CD4-positive, alpha-beta T cell treated with Interleukin-4 for 4 hours (primary cell): ENCODE results near the gene IKBKG.
"Not testable (repeated sequence)": the region's sequence is repeated elsewhere in the genome, so short reads cannot be mapped to it uniquely, and the experiment has no call there.

Source experiments
- DNase-seq: peaks from one replicate; pipeline ENCODE4 v3.0.0-alpha.2; 2020

IKBKG gene

GRCh38 chrX:154547245-154548027 lies at the start of gene IKBKG:
IKBKG (plus strand) TSS chrX:154547620; CDS start chrX:154552003, 4,383 bp downstream.
- DNase-seq = peak; percentile 88

GRCh38 chrX:154501423-154501822 lies 46.0 kb upstream of the IKBKG start:
- not testable (repeated sequence) for DNase-seq

DNA sequence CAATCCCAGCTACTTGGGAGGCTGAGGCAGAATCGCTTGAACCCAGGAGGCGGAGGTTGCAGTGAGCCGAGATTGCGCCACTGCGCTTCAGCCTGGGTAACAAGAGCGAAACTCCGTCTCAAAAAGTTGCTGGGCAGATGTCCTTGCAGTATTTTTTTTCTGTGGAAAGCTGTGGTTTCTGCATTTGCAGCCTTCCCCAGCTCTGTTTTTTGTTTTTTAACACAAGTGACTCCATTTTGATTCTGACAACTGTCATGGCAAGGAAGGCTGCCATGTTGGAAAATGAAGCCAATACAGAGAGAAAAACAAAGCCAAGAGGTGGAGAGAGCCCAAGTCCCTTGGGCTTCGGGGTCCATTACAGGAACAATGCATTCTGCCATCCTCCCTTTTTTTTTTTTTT lies 45.3 kb upstream of the IKBKG start:
- DNase-seq = no peak

DNA sequence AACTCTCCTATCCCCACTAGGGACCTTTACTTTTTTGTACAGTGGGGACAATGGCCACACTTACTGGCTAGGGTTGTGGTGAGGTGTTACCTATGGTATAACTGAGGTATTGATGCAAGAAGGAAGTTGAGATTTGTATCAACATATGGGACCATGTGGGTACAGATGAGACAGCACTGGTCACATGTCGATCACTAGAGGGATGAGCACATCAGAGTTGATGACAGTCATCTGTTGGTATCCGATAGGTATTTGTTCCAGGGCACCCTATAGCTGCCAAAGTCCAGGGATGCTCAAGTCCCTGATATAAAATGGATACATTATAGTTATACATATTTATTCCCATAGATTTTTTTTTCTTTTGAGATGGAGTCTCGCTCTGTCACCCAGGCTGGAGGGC lies 44.4 kb upstream of the IKBKG start:
- no peak for DNase-seq

DNA sequence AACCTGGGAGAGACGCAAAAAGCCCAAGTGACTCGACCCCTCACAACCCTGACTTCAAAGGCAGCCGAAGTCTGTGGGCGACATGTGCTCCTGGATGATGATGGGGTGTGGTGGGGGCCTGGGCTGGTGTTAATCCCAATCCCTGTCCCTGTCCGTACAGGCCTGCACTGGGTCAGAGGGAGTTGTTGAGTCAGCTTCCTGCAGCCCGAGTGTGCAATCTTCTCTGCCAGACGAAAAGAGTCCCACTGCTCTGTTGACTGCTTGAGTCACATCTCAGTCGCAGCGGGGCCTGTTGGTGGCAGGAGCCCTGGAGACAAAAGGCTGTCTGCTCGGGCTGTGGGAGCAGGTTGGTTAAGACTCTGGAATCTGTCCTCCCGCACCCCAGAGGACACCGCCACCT lies 41.7 kb upstream of the IKBKG start:
- no peak for DNase-seq

DNA sequence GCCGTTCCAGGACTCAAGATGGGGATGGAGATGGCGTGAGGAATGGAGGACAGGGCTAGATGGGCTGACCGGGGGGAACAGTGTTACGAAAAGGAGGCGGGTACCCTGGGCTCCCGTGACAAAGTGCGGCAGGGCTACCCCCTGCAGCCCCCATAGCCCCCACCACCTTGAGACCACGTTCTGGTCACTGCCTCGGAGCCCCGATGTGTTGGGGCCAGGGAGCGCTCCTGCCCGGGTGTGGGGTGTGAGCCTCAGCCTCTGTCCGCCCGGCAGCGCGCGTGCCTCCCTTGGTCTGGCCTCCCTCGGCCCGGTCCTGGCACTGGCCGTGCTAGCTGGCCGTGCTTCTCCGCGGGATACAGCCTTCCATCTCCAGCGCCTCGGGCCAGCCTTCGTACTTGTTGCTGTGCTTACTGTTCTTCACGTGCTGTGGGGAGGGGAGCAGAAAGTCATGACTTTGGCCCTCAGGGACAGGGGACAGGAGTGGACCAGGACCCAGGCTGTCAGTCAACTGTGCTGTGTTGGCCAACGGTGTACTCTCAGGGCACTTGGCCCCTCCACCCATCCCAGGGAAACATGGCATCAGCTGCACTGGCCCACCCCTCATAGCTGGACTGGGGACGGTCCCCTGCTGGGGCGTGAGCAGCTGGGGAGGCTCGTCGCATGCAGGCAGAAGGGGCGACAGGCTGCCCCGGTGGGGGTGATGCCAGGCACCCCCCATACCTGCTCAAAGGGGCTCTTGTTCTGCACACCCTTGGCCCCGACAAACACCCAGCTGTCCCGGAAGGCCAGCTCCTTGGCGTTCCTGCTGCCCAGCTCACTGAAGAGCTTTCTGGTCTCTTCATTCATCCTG lies 40.7 kb upstream of the IKBKG start:
- no peak for DNase-seq

GRCh38 chrX:154507673-154508383 lies 39.6 kb upstream of the IKBKG start:
- DNase-seq = no peak

GRCh38 chrX:154508384-154508745 lies 39.1 kb upstream of the IKBKG start:
- no peak for DNase-seq

DNA sequence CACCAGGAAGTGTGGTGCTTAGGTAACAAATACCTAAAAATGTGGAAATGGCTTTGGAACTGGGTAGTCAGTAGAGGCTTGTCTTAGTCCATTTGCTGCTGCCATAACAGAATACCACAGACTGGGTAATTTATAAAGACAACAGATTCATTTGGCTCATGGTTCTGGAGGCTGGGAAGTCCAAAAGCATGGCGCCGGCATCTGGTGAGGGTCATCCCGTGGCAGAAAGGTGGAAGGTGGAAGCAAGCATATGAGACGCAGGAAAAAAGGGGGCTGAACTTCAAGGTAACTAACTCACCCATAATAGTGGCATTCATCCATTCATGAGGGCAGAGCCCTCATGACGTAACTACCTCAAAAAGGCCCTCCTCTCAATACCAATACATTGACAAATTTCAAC lies 38.0 kb upstream of the IKBKG start:
- no peak for DNase-seq

- no peak for DNase-seq
Observed at GRCh38 chrX:154511761-154512160, 35.7 kb upstream of the IKBKG start.

- no peak for DNase-seq
Observed at GRCh38 chrX:154512879-154513553, 34.4 kb upstream of the IKBKG start.

- no peak for DNase-seq
Observed at GRCh38 chrX:154513716-154514115, 33.7 kb upstream of the IKBKG start.

- no peak for DNase-seq
Observed at GRCh38 chrX:154515090-154515965, 32.1 kb upstream of the IKBKG start.

DNA sequence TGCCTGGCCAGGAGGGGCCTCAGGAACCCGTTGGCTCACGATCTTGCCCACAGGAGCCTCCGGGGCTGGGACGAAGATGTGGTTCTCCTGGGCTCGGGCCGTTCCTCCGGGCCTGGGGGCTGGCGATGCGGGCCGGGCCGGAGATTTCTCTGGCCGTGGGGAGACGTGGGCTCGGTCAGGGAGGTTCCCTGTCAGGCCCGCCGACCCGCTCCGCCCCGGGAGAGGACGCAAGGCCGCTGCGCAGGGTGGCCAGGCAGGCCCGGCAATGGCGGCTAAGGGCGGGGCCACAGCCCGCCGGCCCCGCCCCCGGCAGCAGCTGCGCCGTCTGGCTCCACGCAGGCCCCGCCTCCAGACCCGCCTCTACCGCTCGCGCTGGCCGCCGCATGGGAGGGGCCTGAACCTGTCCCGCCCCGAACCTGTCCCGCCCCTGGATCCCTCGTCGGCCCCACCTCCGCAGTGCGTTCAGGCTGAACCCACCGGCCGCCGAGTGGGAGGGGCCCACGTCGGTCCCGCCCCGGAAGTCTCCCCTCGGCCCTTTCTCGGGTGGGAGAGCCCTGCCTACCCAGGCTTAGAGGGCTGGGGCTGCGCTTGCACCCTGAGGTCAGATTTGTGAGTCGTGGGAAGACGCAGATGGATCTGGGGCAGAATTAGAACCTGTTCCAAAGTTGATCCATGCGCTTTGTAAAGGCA lies 31.3 kb upstream of the IKBKG start, which contains the start of gene FAM3A:
TSS of gene FAM3A (minus strand) at position 267 of the 690 bp plus-strand sequence. CDS start 460 bp downstream, outside the sequence.
- peak; percentile 89 for DNase-seq

DNA sequence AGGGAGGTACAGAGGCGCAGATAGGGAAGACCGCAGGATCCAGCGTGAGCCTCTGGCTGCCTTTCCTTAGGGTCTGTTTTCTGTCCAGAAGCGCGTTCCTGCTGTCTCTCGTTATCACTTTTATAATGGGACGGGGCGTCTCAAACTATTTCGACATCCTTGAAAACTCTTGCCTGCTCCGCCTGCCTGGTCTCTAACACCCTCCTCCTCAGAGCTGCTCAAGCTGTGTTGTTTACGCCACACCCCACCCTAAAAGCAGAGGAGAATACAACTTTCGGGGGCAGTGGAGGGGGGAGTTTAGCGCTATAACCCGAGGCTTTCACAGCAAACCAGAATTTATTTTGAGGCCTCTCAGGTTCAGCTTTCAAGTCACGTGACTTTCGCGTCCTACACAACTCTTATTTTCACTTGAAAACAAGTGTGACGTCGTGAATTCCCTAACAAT lies 30.7 kb upstream of the IKBKG start:
- DNase-seq = peak; percentile 6

DNA sequence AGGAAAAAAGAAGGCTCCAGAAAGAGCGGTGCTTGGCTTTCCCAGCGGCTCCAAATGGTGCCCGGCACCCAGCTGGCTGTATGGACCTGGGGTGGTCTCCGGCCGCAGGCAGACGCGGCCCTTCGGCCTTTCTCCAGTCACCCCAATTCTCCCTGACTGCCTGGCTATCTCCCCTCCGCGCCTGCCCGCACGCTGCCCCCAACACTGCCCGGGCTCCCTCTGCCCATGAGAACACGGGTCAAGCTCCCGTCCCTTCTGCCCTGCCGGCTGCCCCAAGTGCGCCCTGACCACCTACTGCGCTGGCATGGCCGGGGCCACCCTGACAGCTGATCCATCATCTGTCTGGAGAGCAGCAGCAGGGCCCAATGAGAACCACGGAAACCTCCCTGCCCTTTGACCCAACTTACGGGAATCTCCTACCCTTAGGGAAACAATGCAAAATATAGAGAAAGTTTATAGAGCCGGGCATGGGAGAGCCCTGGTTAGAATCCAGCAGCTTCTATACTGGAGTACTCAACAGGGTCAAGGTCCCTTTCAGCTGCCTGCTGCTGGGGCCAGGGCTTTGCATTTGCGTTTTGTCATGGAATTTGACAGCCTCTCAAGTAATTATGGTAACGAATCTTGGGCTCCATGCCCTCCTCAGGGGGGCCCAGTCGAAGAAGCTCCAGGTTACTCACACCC lies 30.2 kb upstream of the IKBKG start:
- no peak for DNase-seq

GRCh38 chrX:154519389-154519788 lies 28.0 kb upstream of the IKBKG start:
- no peak for DNase-seq

- no peak for DNase-seq
Observed at GRCh38 chrX:154525606-154526490, 21.6 kb upstream of the IKBKG start.
